ENCODE data around the gene GRK3. TPM values are rescaled to one million over a fixed set of nuclear protein-coding genes. Genes with fewer than 3 reads are reported as not detected.

GRK3 gene
- total RNA-seq, 3 donors from 2014 or later (not counting 1 experiment from before 2014, with no cell fraction given): 2.2 to 7.2 (median 3.8) TPM

DNA sequence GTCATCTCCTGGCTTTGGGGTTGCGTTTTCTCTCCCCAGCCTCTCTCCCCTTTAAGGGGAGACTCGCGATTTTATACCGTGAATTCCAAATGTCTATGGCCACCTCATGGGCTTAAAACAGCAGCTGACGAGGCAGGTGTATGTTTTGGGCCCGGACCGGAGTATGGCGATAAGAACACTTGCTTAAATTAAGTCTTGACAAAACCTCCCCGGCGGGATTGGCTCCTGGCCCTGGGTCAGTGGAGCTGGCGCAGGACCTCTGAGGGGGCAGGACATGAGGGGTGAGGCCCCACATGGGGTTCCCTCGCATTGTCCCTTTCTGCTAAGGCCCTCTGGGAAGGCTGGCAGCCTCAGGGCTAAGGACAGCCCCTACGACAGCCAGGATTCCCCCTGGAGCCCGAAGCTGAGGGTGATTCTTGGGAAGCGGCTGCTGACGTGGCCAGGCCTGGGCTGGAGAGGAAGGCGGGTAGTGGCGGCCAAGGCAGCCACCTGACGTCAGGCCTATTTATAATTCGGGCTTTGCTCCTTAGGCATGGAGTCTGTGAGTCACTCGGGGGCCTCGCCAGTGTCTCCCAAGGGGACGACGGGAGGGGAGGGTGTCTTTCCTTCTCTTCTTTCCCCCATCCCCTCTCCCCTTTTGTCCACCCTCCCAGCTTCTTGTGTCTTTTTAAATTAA, 190.2 kb downstream of the GRK3 start:
- Mint-ChIP-seq H3K4me3 (no peak overlapping the region), H3K27ac (no peak overlapping the region), H3K36me3 (no peaks in the 10 kb centered on the region), H3K4me1 (no peaks in the 10 kb centered on the region), H3K9me3 (no peaks in the 10 kb centered on the region), H3K27me3 (ENCODE audit: low read depth in 2 of 2) (peaks cover 0 to 2% of the 10 kb centered on the region in 2 donors)
- intact Hi-C loops (cut with micrococcal nuclease): no loop called here
- DNase-seq (no peak), ATAC-seq (no peak)
- no peak overlapping the region for H3K27ac ChIP-seq (ENCODE audit: low read length)
- no peaks in the 10 kb centered on the region for H3K9me3 ChIP-seq (ENCODE audit: control insufficient read depth, insufficient read depth, low read length)
- H3K27me3 ChIP-seq (ENCODE audit: control insufficient read depth, insufficient read depth, low read length): no peaks in the 10 kb centered on the region
- WGBS (ENCODE audit: insufficient coverage): 90% methylated on average over 20 of the region's 24 CpGs
- H3K36me3 ChIP-seq (ENCODE audit: control insufficient read depth, insufficient read depth, low read length): no peaks in the 10 kb centered on the region
- no peaks in the 10 kb centered on the region for H3K4me1 ChIP-seq (ENCODE audit: control insufficient read depth, insufficient read depth, low read length)
- TF ChIP-seq, protein P1, sequence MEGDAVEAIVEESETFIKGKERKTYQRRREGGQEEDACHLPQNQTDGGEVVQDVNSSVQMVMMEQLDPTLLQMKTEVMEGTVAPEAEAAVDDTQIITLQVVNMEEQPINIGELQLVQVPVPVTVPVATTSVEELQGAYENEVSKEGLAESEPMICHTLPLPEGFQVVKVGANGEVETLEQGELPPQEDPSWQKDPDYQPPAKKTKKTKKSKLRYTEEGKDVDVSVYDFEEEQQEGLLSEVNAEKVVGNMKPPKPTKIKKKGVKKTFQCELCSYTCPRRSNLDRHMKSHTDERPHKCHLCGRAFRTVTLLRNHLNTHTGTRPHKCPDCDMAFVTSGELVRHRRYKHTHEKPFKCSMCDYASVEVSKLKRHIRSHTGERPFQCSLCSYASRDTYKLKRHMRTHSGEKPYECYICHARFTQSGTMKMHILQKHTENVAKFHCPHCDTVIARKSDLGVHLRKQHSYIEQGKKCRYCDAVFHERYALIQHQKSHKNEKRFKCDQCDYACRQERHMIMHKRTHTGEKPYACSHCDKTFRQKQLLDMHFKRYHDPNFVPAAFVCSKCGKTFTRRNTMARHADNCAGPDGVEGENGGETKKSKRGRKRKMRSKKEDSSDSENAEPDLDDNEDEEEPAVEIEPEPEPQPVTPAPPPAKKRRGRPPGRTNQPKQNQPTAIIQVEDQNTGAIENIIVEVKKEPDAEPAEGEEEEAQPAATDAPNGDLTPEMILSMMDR (IDR thresholded peaks at IDR 0.05): no peak
- no peak overlapping the region for H3K4me3 ChIP-seq (ENCODE audit: low read length)

DNA sequence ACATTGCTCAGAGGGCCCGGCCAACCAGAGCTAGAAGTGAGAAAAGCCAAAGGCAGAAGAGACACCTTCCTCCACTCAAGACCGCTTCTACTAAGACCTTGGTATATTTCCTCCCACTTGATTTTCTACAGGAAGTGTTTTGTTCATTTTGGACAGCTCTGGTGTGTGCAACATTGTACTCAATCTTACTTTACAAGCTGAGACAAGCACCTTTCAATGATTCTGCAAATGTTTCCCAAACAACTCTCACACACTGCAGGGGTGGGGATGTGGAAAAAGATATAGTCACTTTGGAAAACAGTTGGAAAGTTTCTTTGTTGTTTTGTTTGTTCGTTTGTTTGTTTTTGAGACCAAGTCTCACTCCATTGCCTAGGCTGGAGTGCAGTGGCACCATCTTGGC, 193.2 kb downstream of the GRK3 start:
- ATAC-seq: no peak
- intact Hi-C loops (cut with micrococcal nuclease): no loop called here
- H3K4me3 ChIP-seq (ENCODE audit: low read length): no peak overlapping the region
- Mint-ChIP-seq H3K27ac (no peak overlapping the region), H3K36me3 (no peaks in the 10 kb centered on the region), H3K4me3 (no peak overlapping the region), H3K27me3 (ENCODE audit: low read depth in 2 of 2) (peaks cover 0 to 3% of the 10 kb centered on the region in 2 donors), H3K4me1 (no peaks in the 10 kb centered on the region), H3K9me3 (no peaks in the 10 kb centered on the region)
- WGBS (ENCODE audit: insufficient coverage): 56% methylated on average over 3 of the region's 3 CpGs
- DNase-seq: no peak
- no peaks in the 10 kb centered on the region for H3K4me1 ChIP-seq (ENCODE audit: control insufficient read depth, insufficient read depth, low read length)
- TF ChIP-seq, protein P1 (IDR thresholded peaks at IDR 0.05): no peak
- H3K36me3 ChIP-seq (ENCODE audit: control insufficient read depth, insufficient read depth, low read length): no peaks in the 10 kb centered on the region
- no peak overlapping the region for H3K27ac ChIP-seq (ENCODE audit: low read length)
- no peaks in the 10 kb centered on the region for H3K27me3 ChIP-seq (ENCODE audit: control insufficient read depth, insufficient read depth, low read length)
- H3K9me3 ChIP-seq (ENCODE audit: control insufficient read depth, insufficient read depth, low read length): no peaks in the 10 kb centered on the region

DNA sequence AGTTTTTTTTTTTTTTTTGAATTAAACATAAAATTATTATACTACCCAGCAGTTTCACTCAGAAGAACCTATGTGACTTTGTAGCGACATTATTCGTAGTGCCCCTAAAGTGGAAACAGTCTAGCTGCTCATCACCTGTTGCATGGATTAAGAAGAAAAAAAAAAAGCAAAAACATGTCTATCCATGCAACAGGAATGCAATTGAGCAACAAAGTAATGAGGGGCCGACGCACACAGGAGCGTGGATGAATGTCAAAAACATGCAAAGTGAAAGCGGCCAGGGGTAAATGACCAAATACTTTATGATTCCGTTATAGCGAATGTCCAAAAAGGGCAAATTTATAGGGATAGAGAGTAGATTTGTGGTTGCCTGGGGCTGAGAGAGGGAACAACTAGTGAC, 193.8 kb downstream of the GRK3 start:
- Mint-ChIP-seq H3K36me3 (no peaks in the 10 kb centered on the region), H3K4me1 (no peaks in the 10 kb centered on the region), H3K27me3 (ENCODE audit: low read depth in 2 of 2) (peaks cover 0 to 4% of the 10 kb centered on the region in 2 donors), H3K27ac (no peak overlapping the region), H3K4me3 (no peak overlapping the region), H3K9me3 (no peaks in the 10 kb centered on the region)
- Histone ChIP-seq H3K27ac (ENCODE audit: low read length) (no peak overlapping the region), H3K4me1 (ENCODE audit: control insufficient read depth, insufficient read depth, low read length) (no peaks in the 10 kb centered on the region), H3K4me3 (ENCODE audit: low read length) (no peak overlapping the region), H3K36me3 (ENCODE audit: control insufficient read depth, insufficient read depth, low read length) (no peaks in the 10 kb centered on the region), H3K27me3 (ENCODE audit: control insufficient read depth, insufficient read depth, low read length) (no peaks in the 10 kb centered on the region), H3K9me3 (ENCODE audit: control insufficient read depth, insufficient read depth, low read length) (no peaks in the 10 kb centered on the region)
- 89% methylated on average over 8 of the region's 8 CpGs for WGBS (ENCODE audit: insufficient coverage)
- TF ChIP-seq, protein P1 (IDR thresholded peaks at IDR 0.05): no peak
- ATAC-seq: no peak
- intact Hi-C loops (cut with micrococcal nuclease): no loop called here
- DNase-seq: no peak

DNA sequence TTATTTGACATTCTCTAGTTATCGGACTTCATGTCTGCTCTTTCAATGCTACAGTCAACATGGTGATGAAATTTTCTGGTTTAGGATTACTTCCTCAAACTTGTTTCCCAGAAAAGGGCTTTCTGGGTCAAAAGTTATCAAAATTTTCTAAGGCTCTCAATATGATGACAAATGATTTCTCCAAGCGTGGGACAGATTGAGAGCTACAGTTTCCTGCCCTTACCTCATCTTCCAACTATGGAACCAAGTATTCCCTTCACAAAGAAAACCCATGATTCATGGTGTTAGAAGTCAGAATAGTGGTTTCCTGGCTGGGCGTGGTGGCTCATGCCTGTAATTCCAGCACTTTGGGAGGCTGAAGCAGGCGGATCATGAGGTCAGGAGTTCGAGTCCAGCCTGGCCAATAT, 195.4 kb downstream of the GRK3 start:
- no peaks in the 10 kb centered on the region for H3K4me1 ChIP-seq (ENCODE audit: control insufficient read depth, insufficient read depth, low read length)
- Mint-ChIP-seq H3K27ac (no peak overlapping the region), H3K9me3 (no peaks in the 10 kb centered on the region), H3K4me1 (no peaks in the 10 kb centered on the region), H3K4me3 (no peak overlapping the region), H3K27me3 (ENCODE audit: low read depth in 2 of 2) (peaks cover 0 to 5% of the 10 kb centered on the region in 2 donors), H3K36me3 (no peaks in the 10 kb centered on the region)
- intact Hi-C loops (cut with micrococcal nuclease): no loop called here
- WGBS (ENCODE audit: insufficient coverage): 56% methylated on average over 4 of the region's 5 CpGs
- no peak for ATAC-seq
- no peaks in the 10 kb centered on the region for H3K9me3 ChIP-seq (ENCODE audit: control insufficient read depth, insufficient read depth, low read length)
- no peak overlapping the region for H3K4me3 ChIP-seq (ENCODE audit: low read length)
- H3K27ac ChIP-seq (ENCODE audit: low read length): no peak overlapping the region
- H3K27me3 ChIP-seq (ENCODE audit: control insufficient read depth, insufficient read depth, low read length): no peaks in the 10 kb centered on the region
- H3K36me3 ChIP-seq (ENCODE audit: control insufficient read depth, insufficient read depth, low read length): no peaks in the 10 kb centered on the region
- TF ChIP-seq, protein P1 (IDR thresholded peaks at IDR 0.05): no peak
- no peak for DNase-seq
